Mesodermal cell (in vitro differentiated cells): Measurements from ENCODE around the gene MRTFA.
"Not testable (repeated sequence)": the region's sequence is repeated elsewhere in the genome, so short reads cannot be mapped to it uniquely, and the experiment has no call there.

ENCODE experiments used
- H3K27ac ChIP-seq: 2 replicates; pipeline ENCODE4 v1.7.0; 2013; ENCODE audit warnings: mild to moderate bottlenecking, low read depth, low read length, moderate library complexity; ENCODE audit not compliant: severe bottlenecking
- H3K36me3 ChIP-seq: 2 replicates; pipeline ENCODE4 v1.7.1; 2013; ENCODE audit warnings: mild to moderate bottlenecking, low read length, moderate library complexity; ENCODE audit not compliant: control insufficient read depth, insufficient read depth
- H3K4me1 ChIP-seq: one replicate; pipeline ENCODE4 v1.7.1; 2013; ENCODE audit warnings: mild to moderate bottlenecking, low read length; ENCODE audit not compliant: insufficient read depth, control insufficient read depth, poor library complexity, severe bottlenecking
- H3K4me3 ChIP-seq: 2 replicates; pipeline ENCODE4 v1.7.0; 2013; ENCODE audit warnings: low read length, control low read depth, mild to moderate bottlenecking; ENCODE audit not compliant: insufficient read depth, poor library complexity, severe bottlenecking; ENCODE audit errors: extremely low read depth
- H3K9me3 ChIP-seq: 2 replicates; pipeline ENCODE4 v1.7.1; 2013; ENCODE audit warnings: mild to moderate bottlenecking, low read length, moderate library complexity; ENCODE audit not compliant: control insufficient read depth
- WGBS, 2 experiments: methylation state at CpG; one replicate each; pipeline ENCODE4 v1.1.5; 2013; ENCODE audit warnings: missing lambda C conversion rate in 2 of 2; ENCODE audit not compliant: insufficient coverage in 2 of 2; 5-methylcytosine and 5-hydroxymethylcytosine counted together

The MRTFA gene

DNA sequence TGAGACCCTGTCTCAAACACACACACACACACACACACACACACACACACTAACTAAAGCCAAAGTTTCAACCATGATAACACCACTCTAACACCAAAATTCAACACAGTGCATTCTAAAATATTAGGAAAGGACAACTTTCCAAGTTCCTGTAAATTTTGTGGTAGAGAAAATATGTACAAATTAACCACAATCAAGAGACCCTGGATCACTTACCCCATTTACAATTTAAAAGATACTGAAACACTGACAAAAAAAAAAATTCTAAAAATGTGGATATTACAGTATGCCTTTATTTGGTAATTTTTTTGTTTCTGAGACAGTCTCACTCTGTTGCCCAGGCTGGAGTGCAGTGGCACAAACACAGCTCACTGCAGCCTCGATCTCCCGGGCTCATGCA, 9.7 kb downstream of the MRTFA start:
- WGBS, 2 experiments: 92 to 100% methylated on average over 2 of the region's 2 CpGs
- H3K9me3 ChIP-seq: peaks cover 10% of the 10 kb centered on the region
- H3K4me1 ChIP-seq: peaks cover 8% of the 10 kb centered on the region
- H3K27ac ChIP-seq: no peak overlapping the region
- H3K36me3 ChIP-seq: peaks cover 17% of the 10 kb centered on the region
- no peak overlapping the region for H3K4me3 ChIP-seq

DNA sequence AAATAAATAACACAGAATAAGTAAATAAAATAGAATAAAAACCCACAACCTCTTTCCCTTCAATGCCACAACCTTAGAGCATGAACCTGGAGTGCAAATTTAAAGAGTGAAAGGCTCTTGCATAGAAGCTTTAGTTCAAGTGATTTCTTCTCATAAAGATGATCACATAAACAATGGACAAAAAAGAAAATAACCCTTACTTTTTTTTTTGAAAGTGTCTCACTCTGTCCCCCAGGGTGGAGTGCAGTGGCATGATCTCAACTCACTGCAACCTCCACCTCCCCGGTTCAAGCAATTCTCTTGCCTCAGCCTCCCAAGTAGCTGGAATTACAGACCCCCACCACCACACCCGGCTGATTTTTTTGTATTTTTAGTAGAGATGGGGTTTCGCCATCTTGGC, 10.7 kb downstream of the MRTFA start:
- WGBS, 2 experiments: 100% methylated on average over 1 of the region's 3 CpGs
- H3K27ac ChIP-seq, H3K4me3 ChIP-seq, H3K4me1 ChIP-seq: not testable (repeated sequence)
- Histone ChIP-seq H3K36me3 (peaks cover 25% of the 10 kb centered on the region), H3K9me3 (peaks cover 18% of the 10 kb centered on the region)

DNA sequence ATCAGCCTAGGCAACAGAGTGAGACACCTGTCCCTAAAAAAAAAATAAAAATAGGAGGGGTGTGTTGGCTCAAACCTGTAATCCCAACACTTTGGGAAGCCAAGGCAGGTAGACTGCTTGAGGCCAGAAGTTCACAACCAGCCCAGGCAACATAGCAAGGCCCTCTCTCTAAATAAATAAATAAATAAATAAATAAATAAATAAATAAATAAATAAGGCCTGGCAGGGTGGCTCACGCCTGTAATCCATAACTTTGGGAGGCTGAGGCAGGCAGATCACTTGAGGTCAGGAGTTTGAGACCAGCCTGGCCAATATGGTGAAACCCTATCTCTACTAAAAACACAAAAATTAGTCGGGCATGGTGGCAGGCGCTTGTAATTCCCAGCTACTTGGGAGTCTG, 11.2 kb downstream of the MRTFA start:
- Histone ChIP-seq H3K36me3 (peaks cover 26% of the 10 kb centered on the region), H3K9me3 (peaks cover 21% of the 10 kb centered on the region)
- not testable (repeated sequence) for H3K27ac ChIP-seq, H3K4me3 ChIP-seq, H3K4me1 ChIP-seq
- 88 to 100% methylated on average over 2 of the region's 3 CpGs for WGBS, 2 experiments

DNA sequence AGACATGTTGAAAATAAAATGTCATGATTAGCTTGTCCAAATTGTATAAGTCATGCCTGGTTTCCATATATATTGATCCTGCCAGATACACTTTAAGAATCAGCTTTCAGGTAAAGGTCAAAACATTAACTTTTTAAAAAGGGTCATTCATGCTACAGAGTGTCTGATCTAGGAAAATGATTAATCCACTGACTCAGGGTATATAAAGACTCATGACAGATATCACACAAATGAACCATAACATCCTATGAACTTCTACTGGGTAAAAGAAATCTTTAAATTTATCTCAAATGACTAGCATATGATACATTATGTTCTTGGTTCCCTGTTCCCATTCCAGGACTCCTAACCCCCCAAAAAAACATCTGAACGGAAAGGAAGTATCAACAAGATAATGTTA, 11.7 kb downstream of the MRTFA start:
- H3K36me3 ChIP-seq: peaks cover 25% of the 10 kb centered on the region
- no peak overlapping the region for H3K4me3 ChIP-seq
- H3K4me1 ChIP-seq: peaks cover 7% of the 10 kb centered on the region
- no CpG with 5 or more reads among the region's 1 CpG for WGBS, 2 experiments
- no peak overlapping the region for H3K27ac ChIP-seq
- peaks cover 21% of the 10 kb centered on the region for H3K9me3 ChIP-seq

DNA sequence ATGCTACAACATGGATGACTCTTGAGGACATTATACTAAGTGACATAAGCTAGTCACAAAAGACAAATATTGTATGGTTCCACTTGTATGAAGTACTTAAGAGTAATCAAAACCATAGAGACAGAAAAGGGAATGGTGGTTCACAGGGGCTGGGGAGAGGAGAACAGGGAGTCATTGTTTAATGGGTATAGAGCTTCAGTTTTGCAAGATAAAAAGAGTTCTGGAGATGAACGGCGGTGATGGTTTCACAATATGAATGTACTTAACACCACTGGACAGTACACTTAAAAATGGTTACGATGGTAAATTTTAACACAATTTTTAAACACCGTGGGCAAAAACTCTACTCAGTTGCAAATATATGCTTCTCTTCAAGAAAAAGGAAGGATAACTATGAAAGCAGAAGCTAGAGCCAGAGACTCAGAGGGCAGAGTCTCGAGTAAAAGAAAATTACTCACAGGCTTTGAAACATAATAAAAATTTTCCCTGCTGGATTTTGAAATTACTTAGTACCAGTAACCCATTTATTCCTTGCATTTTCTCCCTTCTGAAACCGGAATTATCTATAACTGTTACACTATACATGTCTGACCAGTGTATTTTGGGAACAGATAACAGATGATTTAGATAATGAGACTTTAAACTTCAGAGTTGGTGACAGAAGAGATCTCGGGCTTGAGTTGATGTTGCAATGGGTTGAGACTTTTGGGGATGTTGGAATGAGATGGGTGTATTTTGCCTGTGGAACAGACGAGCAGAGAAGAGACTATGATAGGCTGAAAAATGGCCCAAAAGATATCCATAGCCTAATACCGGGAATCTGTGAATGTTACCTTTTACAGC, 15.0 kb downstream of the MRTFA start:
- Histone ChIP-seq H3K36me3 (peaks cover 31% of the 10 kb centered on the region), H3K4me1 (peaks cover 3% of the 10 kb centered on the region), H3K27ac (no peak overlapping the region), H3K4me3 (no peak overlapping the region), H3K9me3 (peaks cover 24% of the 10 kb centered on the region)
- 96 to 100% methylated on average over 1 to 3 of the region's 9 CpGs for WGBS, 2 experiments

DNA sequence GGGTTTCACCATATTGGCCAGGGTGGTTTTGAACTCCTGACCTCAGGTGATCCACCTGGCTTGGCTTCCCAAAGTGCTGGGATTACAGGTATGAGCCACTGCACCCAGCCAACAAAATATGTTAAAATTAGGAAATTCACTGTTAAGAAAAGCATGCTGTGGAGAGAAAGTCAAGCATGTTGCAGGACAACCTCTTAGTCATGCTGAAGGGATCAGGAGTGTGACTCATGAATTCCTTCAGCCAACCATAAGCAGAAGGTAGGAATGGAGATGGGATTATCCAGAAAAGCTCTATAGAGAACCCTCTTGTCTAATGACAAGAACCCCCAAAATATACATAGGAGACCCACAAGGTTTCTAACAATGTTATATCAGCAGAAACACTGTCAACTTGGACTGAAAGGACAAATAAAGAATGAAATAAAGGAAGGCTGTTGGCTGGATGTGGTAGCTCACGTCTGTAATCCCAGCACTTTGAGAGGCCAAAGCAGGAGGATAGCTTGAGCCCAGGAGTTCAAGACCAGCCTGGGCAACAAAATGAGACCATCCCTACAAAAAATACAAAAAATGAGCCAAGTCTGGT, 16.0 kb downstream of the MRTFA start:
- Histone ChIP-seq H3K4me1 (peaks cover 5% of the 10 kb centered on the region), H3K36me3 (peaks cover 31% of the 10 kb centered on the region), H3K27ac (no peak overlapping the region), H3K9me3 (peaks cover 24% of the 10 kb centered on the region), H3K4me3 (no peak overlapping the region)
- 100% methylated on average over 1 of the region's 1 CpG; no CpG with 5 or more reads in 1 of the 2 experiments for WGBS, 2 experiments

DNA sequence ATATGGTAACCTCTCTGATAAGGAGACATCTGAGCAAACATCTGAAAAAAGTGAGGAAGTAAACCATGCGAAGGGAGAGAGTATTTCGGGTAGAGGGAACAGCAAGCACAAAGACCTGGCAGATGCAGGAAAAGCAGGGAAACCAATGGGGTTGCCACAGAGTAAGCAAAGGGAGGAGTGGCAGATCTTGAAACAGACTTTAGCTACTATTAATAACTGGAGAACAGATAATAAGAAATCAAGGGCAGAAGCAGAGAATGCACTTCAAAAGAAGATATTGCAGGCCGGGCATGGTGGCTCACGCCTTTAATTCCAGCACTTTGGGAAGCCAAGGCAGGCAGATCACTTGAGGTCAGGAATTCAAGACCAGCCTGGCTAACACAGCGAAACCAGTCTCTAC, 18.1 kb downstream of the MRTFA start:
- H3K27ac ChIP-seq: no peak overlapping the region
- H3K4me1 ChIP-seq: peaks cover 5% of the 10 kb centered on the region
- H3K9me3 ChIP-seq: peaks cover 24% of the 10 kb centered on the region
- no peak overlapping the region for H3K4me3 ChIP-seq
- peaks cover 26% of the 10 kb centered on the region for H3K36me3 ChIP-seq
- 100% methylated on average over 5 of the region's 5 CpGs for WGBS, 2 experiments

DNA sequence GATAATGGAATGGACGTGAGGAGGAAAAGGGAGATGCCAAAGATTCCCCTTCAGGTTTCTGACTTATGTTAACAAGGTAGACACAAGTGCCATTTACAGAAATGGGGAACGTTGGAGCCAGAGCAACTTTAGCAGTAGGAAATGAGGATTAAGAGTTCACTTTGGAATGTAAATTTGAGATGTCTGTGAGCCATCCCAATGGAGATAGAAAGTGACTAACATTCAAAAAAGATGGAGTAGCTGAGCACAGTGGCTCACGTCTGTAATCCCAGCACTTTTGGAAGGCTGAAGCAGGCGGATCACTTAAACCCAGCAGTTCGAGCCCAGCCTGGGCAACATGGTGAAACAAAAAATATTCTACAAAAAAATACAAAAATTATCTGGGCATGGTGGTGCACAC, 19.9 kb downstream of the MRTFA start:
- Histone ChIP-seq H3K36me3 (peaks cover 21% of the 10 kb centered on the region), H3K9me3 (peaks cover 11% of the 10 kb centered on the region), H3K4me1 (peaks cover 5% of the 10 kb centered on the region), H3K4me3 (no peak overlapping the region), H3K27ac (no peak overlapping the region)
- 70 to 84% methylated on average over 3 to 4 of the region's 5 CpGs for WGBS, 2 experiments

DNA sequence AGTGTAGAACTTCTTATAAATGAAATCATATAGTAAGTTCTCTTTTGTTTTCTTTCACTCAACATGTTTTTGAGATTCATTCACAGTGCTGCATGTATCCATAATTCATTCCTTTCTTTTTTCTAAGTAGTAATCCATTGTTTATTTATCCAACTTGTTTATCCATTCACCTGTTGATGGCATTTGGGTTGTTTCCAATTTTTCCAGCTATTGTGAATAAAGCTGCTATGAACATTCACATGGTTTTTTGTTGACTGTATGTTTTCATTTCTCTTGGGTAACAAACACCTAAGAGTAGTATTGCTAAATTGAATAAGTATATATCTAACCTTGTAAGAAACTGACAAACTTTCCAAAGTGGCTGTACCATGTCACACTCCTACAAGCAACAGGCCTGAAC, 23.5 kb downstream of the MRTFA start:
- peaks cover 5% of the 10 kb centered on the region for H3K4me1 ChIP-seq
- no peak overlapping the region for H3K4me3 ChIP-seq
- H3K27ac ChIP-seq: no peak overlapping the region
- peaks cover 3% of the 10 kb centered on the region for H3K36me3 ChIP-seq
- peaks cover 3% of the 10 kb centered on the region for H3K9me3 ChIP-seq

DNA sequence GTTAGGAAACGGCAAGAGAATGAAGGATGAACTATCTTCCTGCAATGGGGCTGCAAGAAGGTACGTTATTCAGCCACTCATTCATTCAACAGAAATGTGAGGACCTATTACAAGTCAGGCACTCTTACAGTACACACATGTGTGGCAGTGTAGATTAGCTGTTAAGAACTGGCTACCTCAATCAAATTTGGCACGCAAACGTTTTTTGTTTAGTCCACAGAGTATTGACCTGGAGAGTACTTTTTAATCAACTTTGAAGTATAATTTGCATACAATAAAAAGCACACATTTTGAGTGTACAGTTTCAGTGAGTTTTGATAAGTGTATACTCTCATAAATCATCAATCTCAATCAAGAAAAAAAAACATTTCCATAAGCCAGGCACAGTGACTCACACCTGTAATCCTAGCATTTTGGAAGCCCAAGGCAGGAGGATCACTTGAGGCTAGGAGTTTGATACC, 24.2 kb downstream of the MRTFA start:
- no peak overlapping the region for H3K27ac ChIP-seq
- 100% methylated on average over 2 of the region's 4 CpGs; no CpG with 5 or more reads in 1 of the 2 experiments for WGBS, 2 experiments
- peaks cover 5% of the 10 kb centered on the region for H3K4me1 ChIP-seq
- H3K36me3 ChIP-seq: peaks cover 3% of the 10 kb centered on the region
- H3K9me3 ChIP-seq: no peaks in the 10 kb centered on the region
- no peak overlapping the region for H3K4me3 ChIP-seq

DNA sequence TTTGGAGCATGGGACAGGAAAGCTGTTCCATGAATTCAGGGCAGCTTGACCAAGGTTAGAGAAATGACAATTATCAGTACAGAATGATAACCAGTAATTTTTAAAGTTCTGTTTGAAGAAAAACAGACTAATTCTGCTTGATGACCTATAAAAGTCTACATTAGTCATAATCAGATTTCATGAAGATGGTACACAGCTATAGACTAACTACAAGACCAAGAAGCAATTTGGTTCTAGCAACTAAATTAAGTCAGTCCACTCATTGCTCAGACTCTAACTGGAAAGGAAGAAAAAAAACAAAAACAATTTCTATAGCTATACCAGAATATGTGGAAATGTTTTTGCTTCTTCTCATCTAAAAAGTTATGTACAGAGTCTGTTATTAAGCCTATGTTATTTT, 24.9 kb downstream of the MRTFA start:
- Histone ChIP-seq H3K36me3 (peaks cover 3% of the 10 kb centered on the region), H3K27ac (no peak overlapping the region), H3K9me3 (no peaks in the 10 kb centered on the region), H3K4me1 (peaks cover 5% of the 10 kb centered on the region), H3K4me3 (no peak overlapping the region)
